ENCODE measurements around the gene WFDC1. TPM values are rescaled to one million over a fixed set of nuclear protein-coding genes. Genes with fewer than 3 reads are reported as not detected.

WFDC1 gene
- total RNA-seq, 1 experiment from 2014 or later, result not detected

- no peaks in the 10 kb centered on the region for H3K9me3 ChIP-seq
- peak; percentile 51 to 55 for DNase-seq
- POLR2A ChIA-PET, result interaction anchor here (1.2 kb wide), 1 partner anchor 11 kb away, joined by 5 read pairs; the partner anchor contains the start of gene ATP2C2
- Mint-ChIP-seq H3K9me3 (ENCODE audit: unreplicated experiment) (no peaks in the 10 kb centered on the region), H3K4me3 (ENCODE audit: unreplicated experiment) (no peak overlapping the region), H3K4me1 (ENCODE audit: low read depth, unreplicated experiment) (peaks cover 17% of the 10 kb centered on the region), H3K27me3 (ENCODE audit: insufficient read depth, unreplicated experiment) (no peaks in the 10 kb centered on the region), H3K36me3 (ENCODE audit: insufficient read depth, unreplicated experiment) (no peaks in the 10 kb centered on the region), H3K27ac (ENCODE audit: unreplicated experiment) (peak overlapping the region; percentile 31)
- no peaks in the 10 kb centered on the region for H3K27me3 ChIP-seq (replicated peaks; ENCODE audit: control insufficient read depth, insufficient read depth, low read length)
- peaks cover 17% of the 10 kb centered on the region; the same call in 1 of the 2 replicates for H3K4me1 ChIP-seq
- no peak for TF ChIP-seq CTCF (IDR thresholded peaks at IDR 0.05; ENCODE audit: insufficient read depth in 1 of 2, low read depth in 1 of 2, low read length in 1 of 2, severe bottlenecking in 1 of 2, unreplicated experiment in 1 of 2)
- intact Hi-C loops (cut with micrococcal nuclease; ENCODE audit: unreplicated experiment), result no loop called here
- H3K36me3 ChIP-seq (ENCODE audit: control insufficient read depth, insufficient read depth, low read length), result no peaks in the 10 kb centered on the region
- H3K4me3 ChIP-seq (ENCODE audit: low read depth, low read length), result no peak overlapping the region
- CTCF ChIA-PET, result no interaction called here
- BruUV-seq (replicated peaks), result no TSS peak
These were observed 62.0 kb downstream of the WFDC1 start for GRCh38 chr16:84356591-84357116.

GRCh38 chr16:84357191-84357651 lies 62.5 kb downstream of the WFDC1 start:
- Mint-ChIP-seq H3K4me3 (ENCODE audit: unreplicated experiment) (no peak overlapping the region), H3K27ac (ENCODE audit: unreplicated experiment) (peak overlapping the region; percentile 31), H3K4me1 (ENCODE audit: low read depth, unreplicated experiment) (peaks cover 17% of the 10 kb centered on the region), H3K27me3 (ENCODE audit: insufficient read depth, unreplicated experiment) (no peaks in the 10 kb centered on the region), H3K36me3 (ENCODE audit: insufficient read depth, unreplicated experiment) (no peaks in the 10 kb centered on the region), H3K9me3 (ENCODE audit: unreplicated experiment) (no peaks in the 10 kb centered on the region)
- Histone ChIP-seq H3K4me1 (peaks cover 17% of the 10 kb centered on the region; the same call in 1 of the 2 replicates), H3K4me3 (ENCODE audit: low read depth, low read length) (no peak overlapping the region), H3K27me3 (replicated peaks; ENCODE audit: control insufficient read depth, insufficient read depth, low read length) (no peaks in the 10 kb centered on the region), H3K36me3 (ENCODE audit: control insufficient read depth, insufficient read depth, low read length) (no peaks in the 10 kb centered on the region), H3K9me3 (no peaks in the 10 kb centered on the region)
- ChIA-PET POLR2A (interaction anchor here (1.2 kb wide), 1 partner anchor 11 kb away, joined by 5 read pairs; the partner anchor contains the start of gene ATP2C2), CTCF (no interaction called here)
- BruUV-seq (replicated peaks), result no TSS peak
- DNase-seq, result no peak
- intact Hi-C loops (cut with micrococcal nuclease; ENCODE audit: unreplicated experiment), result no loop called here
- TF ChIP-seq CTCF (IDR thresholded peaks at IDR 0.05; ENCODE audit: insufficient read depth in 1 of 2, low read depth in 1 of 2, low read length in 1 of 2, severe bottlenecking in 1 of 2, unreplicated experiment in 1 of 2), result no peak

DNA sequence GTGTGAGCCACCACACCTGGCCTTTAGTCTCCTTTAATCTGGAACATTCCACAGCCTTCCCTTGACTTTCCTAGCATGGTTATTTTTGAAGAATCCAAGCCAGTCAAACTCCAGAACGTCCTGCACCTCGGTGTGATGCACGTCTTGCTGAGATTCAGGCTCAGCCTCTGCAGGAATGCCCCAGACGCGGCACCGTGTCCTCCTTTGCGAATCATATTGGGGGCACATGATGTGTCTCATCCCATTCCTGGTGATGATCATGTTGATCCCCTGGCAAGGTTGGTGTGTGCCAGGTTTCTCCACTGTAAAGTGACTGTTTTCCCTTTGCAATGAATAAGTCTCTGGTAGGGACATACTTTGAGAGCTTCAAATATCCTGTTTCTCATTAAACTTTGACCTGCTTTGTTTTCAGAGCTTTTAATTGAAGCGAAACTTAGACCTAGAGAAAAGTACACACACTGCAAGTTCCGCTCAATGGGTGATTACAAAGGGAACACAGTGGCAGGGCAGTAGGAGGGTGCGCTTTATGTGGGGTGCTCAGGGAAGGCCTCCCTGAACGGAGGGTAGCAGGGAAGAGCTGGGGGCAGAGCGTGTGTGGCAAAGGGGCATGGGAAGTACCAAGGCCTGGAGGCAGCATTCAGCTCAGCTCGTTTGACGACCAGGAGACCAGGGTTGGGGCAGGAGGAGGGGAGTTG lies 64.1 kb downstream of the WFDC1 start:
- Histone ChIP-seq H3K27me3 (replicated peaks; ENCODE audit: control insufficient read depth, insufficient read depth, low read length) (no peaks in the 10 kb centered on the region), H3K9me3 (no peaks in the 10 kb centered on the region), H3K36me3 (ENCODE audit: control insufficient read depth, insufficient read depth, low read length) (no peaks in the 10 kb centered on the region), H3K4me1 (peaks cover 17% of the 10 kb centered on the region; the same call in 1 of the 2 replicates), H3K4me3 (ENCODE audit: low read depth, low read length) (no peak overlapping the region)
- ChIA-PET CTCF (no interaction called here), POLR2A (no interaction called here)
- no peak overlapping the region for H3K27ac Mint-ChIP-seq (ENCODE audit: unreplicated experiment)
- H3K9me3 Mint-ChIP-seq (ENCODE audit: unreplicated experiment), result no peaks in the 10 kb centered on the region
- no peak for DNase-seq
- no TSS peak for BruUV-seq (replicated peaks)
- no peaks in the 10 kb centered on the region for H3K36me3 Mint-ChIP-seq (ENCODE audit: insufficient read depth, unreplicated experiment)
- H3K4me1 Mint-ChIP-seq (ENCODE audit: low read depth, unreplicated experiment), result peaks cover 17% of the 10 kb centered on the region
- intact Hi-C loops (cut with micrococcal nuclease; ENCODE audit: unreplicated experiment), result no loop called here
- H3K4me3 Mint-ChIP-seq (ENCODE audit: unreplicated experiment), result no peak overlapping the region
- H3K27me3 Mint-ChIP-seq (ENCODE audit: insufficient read depth, unreplicated experiment), result no peaks in the 10 kb centered on the region
- no peak for TF ChIP-seq CTCF (IDR thresholded peaks at IDR 0.05; ENCODE audit: insufficient read depth in 1 of 2, low read depth in 1 of 2, low read length in 1 of 2, severe bottlenecking in 1 of 2, unreplicated experiment in 1 of 2)

Measured in Caco-2 (cell line).